SK-N-SH treated with all-trans-retinoic acid at 6 μM for 48 hours (cell line): ENCODE measurements around the gene ATP6V0E1.

ENCODE experiments used
- PATZ1 ChIP-seq: fragments of 250-450 bp; sonication (Bioruptor Pico); IDR thresholded peaks from 2 replicates; pipeline ENCODE4 v1.8.0; 2020; ENCODE audit warnings: mild to moderate bottlenecking, moderate library complexity, borderline replicate concordance
- ZNF70 ChIP-seq: fragments of 450-650 bp; formaldehyde crosslinking; IDR thresholded peaks from 2 replicates; pipeline ENCODE4 v1.5.0; 2020; ENCODE audit warnings: mild to moderate bottlenecking, moderate library complexity

- TF ChIP-seq PATZ1 (CRISPR knock-in tag) (no peak), ZNF70 (CRISPR knock-in tag) (no peak)
These were observed 4.7 kb downstream of the ATP6V0E1 start for GRCh38 chr5:172988276-172988675.
